ENCODE data around the gene PRPF4. TPM values are rescaled to one million over a fixed set of nuclear protein-coding genes. Genes with fewer than 3 reads are reported as not detected.

PRPF4 gene
- total and polyA plus RNA-seq, 4 donors: 5.0 to 11.9 (median 10.4) TPM

DNA sequence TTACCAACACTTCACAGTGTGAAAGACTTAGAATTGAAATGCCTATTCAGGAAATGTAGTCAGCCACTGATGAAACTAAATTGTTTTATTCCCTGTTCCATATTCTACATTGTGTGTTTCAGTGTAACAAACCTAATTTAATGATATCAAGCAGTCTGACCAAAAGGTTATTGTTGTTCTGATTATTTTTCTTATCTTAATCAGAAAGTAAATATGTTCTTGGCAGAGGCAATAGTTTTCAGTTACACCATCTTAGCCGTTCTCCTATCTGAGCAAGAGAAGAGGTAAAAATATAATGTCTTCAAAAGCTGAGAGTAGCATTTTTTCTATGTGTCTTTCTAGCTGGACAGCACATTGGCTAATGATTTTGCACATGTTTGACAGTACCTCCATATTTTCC is 17.2 kb upstream of the PRPF4 start:
- no peaks in the 10 kb centered on the region for H3K27me3 ChIP-seq (ENCODE audit: control insufficient read depth in 4 of 4, insufficient read depth in 4 of 4, low read length in 3 of 4)
- H3K27ac ChIP-seq (ENCODE audit: low read depth in 1 of 2, low read length in 2 of 2): peak overlapping the region; percentile 48 to 54
- DNase-seq (ENCODE audit: low spot score): no peak
- no peak overlapping the region for H3K4me3 ChIP-seq (ENCODE audit: low read depth in 1 of 3, low read length in 3 of 3)
- H3K4me1 ChIP-seq (ENCODE audit: control insufficient read depth in 4 of 4, insufficient read depth in 4 of 4, low read length in 3 of 4): peaks cover 1 to 44% (median 30%) of the 10 kb centered on the region in 4 donors
- WGBS: 32% methylated on average over 1 of the region's 1 CpG
- H3K9me3 ChIP-seq (ENCODE audit: control insufficient read depth in 4 of 4, low read length in 3 of 4): no peaks in the 10 kb centered on the region
- peaks cover 2 to 21% (median 16%) of the 10 kb centered on the region in 4 donors for H3K36me3 ChIP-seq (ENCODE audit: control insufficient read depth in 4 of 4, insufficient read depth in 3 of 4, low read depth in 1 of 4, low read length in 3 of 4)
- no peak overlapping the region for H3K9ac ChIP-seq (ENCODE audit: low read depth in 1 of 2, low read length in 2 of 2)
- TF ChIP-seq, protein P1, sequence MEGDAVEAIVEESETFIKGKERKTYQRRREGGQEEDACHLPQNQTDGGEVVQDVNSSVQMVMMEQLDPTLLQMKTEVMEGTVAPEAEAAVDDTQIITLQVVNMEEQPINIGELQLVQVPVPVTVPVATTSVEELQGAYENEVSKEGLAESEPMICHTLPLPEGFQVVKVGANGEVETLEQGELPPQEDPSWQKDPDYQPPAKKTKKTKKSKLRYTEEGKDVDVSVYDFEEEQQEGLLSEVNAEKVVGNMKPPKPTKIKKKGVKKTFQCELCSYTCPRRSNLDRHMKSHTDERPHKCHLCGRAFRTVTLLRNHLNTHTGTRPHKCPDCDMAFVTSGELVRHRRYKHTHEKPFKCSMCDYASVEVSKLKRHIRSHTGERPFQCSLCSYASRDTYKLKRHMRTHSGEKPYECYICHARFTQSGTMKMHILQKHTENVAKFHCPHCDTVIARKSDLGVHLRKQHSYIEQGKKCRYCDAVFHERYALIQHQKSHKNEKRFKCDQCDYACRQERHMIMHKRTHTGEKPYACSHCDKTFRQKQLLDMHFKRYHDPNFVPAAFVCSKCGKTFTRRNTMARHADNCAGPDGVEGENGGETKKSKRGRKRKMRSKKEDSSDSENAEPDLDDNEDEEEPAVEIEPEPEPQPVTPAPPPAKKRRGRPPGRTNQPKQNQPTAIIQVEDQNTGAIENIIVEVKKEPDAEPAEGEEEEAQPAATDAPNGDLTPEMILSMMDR (IDR thresholded peaks at IDR 0.05; ENCODE audit: low read depth, low read length, missing input control): no peak
- TF ChIP-seq, protein P2, sequence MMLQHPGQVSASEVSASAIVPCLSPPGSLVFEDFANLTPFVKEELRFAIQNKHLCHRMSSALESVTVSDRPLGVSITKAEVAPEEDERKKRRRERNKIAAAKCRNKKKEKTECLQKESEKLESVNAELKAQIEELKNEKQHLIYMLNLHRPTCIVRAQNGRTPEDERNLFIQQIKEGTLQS (IDR thresholded peaks at IDR 0.05): no peak
- TF ChIP-seq, protein P3, sequence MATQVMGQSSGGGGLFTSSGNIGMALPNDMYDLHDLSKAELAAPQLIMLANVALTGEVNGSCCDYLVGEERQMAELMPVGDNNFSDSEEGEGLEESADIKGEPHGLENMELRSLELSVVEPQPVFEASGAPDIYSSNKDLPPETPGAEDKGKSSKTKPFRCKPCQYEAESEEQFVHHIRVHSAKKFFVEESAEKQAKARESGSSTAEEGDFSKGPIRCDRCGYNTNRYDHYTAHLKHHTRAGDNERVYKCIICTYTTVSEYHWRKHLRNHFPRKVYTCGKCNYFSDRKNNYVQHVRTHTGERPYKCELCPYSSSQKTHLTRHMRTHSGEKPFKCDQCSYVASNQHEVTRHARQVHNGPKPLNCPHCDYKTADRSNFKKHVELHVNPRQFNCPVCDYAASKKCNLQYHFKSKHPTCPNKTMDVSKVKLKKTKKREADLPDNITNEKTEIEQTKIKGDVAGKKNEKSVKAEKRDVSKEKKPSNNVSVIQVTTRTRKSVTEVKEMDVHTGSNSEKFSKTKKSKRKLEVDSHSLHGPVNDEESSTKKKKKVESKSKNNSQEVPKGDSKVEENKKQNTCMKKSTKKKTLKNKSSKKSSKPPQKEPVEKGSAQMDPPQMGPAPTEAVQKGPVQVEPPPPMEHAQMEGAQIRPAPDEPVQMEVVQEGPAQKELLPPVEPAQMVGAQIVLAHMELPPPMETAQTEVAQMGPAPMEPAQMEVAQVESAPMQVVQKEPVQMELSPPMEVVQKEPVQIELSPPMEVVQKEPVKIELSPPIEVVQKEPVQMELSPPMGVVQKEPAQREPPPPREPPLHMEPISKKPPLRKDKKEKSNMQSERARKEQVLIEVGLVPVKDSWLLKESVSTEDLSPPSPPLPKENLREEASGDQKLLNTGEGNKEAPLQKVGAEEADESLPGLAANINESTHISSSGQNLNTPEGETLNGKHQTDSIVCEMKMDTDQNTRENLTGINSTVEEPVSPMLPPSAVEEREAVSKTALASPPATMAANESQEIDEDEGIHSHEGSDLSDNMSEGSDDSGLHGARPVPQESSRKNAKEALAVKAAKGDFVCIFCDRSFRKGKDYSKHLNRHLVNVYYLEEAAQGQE (IDR thresholded peaks at IDR 0.05): no peak
- TF ChIP-seq JUND (IDR thresholded peaks at IDR 0.05) (peak in 1 of 2 donors; percentile 24), TAF1 (conservative IDR thresholded peaks at IDR 0.05) (no peak), RXRA (IDR thresholded peaks at IDR 0.05) (peak; percentile 25 to 57), HNF4G (IDR thresholded peaks at IDR 0.05) (no peak), NR2F2 (IDR thresholded peaks at IDR 0.05) (no peak), RAD21 (IDR thresholded peaks at IDR 0.05) (peak in 1 of 2 donors; percentile 7), HNF4A (conservative IDR thresholded peaks at IDR 0.05) (peak; percentile 50 to 56), GABPA (IDR thresholded peaks at IDR 0.05 in 1 of 2, conservative IDR thresholded peaks at IDR 0.05 in 1 of 2) (no peak), EGR1 (IDR thresholded peaks at IDR 0.05; ENCODE audit: low read depth in 2 of 2) (no peak), YY1 (IDR thresholded peaks at IDR 0.05) (peak; percentile 45), FOXA2 (IDR thresholded peaks at IDR 0.05) (peak; percentile 94), SP1 (IDR thresholded peaks at IDR 0.05) (no peak), FOXA1 (IDR thresholded peaks at IDR 0.05) (peak; percentile 89)
- TF ChIP-seq, protein P4, sequence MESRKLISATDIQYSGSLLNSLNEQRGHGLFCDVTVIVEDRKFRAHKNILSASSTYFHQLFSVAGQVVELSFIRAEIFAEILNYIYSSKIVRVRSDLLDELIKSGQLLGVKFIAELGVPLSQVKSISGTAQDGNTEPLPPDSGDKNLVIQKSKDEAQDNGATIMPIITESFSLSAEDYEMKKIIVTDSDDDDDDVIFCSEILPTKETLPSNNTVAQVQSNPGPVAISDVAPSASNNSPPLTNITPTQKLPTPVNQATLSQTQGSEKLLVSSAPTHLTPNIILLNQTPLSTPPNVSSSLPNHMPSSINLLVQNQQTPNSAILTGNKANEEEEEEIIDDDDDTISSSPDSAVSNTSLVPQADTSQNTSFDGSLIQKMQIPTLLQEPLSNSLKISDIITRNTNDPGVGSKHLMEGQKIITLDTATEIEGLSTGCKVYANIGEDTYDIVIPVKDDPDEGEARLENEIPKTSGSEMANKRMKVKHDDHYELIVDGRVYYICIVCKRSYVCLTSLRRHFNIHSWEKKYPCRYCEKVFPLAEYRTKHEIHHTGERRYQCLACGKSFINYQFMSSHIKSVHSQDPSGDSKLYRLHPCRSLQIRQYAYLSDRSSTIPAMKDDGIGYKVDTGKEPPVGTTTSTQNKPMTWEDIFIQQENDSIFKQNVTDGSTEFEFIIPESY (IDR thresholded peaks at IDR 0.05): no peak
- TF ChIP-seq, protein P5, sequence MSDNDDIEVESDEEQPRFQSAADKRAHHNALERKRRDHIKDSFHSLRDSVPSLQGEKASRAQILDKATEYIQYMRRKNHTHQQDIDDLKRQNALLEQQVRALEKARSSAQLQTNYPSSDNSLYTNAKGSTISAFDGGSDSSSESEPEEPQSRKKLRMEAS (IDR thresholded peaks at IDR 0.05): no peak
